ENCODE data around the gene HECTD4.

The HECTD4 gene

GRCh38 chr12:112196196-112196875, 185.9 kb downstream of the HECTD4 start:
- DNase-seq = no peak

GRCh38 chr12:112194601-112195247, 187.5 kb downstream of the HECTD4 start:
- no peak for DNase-seq

DNA sequence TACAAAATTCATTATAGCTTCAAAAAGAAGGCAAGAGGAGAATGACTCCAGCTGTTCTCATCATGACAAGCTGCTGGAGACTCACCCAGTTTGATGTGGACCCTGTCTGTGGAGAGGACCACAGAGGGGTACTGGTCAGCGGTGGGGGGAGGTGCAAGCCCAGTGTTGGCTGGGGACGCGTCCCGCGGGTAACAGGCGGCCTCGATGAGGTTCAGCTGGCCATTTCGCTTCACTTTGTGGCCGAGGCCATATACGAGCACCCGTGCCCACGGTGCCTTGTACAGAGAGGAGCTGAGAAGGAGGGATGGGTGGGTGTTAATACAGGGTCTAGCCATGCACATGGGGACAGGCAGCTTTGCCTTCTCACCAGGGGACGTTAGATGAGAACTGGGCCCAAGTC, 189.8 kb downstream of the HECTD4 start:
- DNase-seq = no peak

DNA sequence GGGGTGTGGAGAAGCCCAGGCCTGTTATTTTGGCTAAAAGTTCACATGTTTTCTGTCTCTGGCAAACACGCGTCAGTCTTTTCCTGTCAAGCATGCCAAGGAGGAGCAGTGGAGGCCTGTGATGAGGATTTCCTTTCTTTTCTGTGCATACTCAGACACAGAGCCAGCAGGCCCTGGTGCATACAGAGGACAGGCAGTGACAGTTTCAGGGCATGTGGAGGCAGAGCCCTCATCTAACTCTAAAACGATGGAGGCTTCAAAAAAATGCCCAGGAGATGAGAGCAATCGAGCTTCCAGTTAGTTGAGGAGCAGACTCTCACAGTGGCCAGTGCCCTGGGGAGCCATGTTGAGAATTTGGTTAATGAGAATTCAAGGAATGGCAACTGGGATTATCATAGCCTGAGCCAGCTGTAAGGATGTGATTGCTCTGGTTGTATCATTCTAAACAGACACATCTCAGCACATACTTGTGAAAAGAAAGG, 190.3 kb downstream of the HECTD4 start:
- DNase-seq = no peak

DNA sequence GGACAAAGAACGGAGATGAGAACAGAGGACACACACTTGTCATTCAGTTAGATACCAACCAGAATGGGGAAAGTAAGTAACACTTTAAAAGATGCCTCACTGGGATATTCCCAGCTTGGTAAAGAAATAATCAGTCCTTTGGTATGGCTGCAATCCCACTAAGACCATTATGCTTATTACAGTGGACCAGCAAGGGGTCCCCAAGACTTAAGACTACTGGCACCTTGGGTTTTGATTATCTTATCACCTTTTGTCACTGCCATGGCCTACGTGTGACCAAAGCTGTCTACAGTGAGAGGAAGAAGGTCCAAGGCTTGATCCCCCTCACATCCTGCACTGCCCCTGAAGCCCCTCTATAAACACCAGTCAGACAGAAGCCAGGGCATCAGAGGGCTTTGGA, 191.0 kb downstream of the HECTD4 start:
- DNase-seq = no peak

GRCh38 chr12:112190231-112191025, 191.8 kb downstream of the HECTD4 start:
- DNase-seq = peak; percentile 91

- no peak for DNase-seq
Measured at GRCh38 chr12:112188130-112188830, 194.0 kb downstream of the HECTD4 start.

- no peak for DNase-seq
Measured at GRCh38 chr12:112185093-112185923, 196.9 kb downstream of the HECTD4 start.

DNA sequence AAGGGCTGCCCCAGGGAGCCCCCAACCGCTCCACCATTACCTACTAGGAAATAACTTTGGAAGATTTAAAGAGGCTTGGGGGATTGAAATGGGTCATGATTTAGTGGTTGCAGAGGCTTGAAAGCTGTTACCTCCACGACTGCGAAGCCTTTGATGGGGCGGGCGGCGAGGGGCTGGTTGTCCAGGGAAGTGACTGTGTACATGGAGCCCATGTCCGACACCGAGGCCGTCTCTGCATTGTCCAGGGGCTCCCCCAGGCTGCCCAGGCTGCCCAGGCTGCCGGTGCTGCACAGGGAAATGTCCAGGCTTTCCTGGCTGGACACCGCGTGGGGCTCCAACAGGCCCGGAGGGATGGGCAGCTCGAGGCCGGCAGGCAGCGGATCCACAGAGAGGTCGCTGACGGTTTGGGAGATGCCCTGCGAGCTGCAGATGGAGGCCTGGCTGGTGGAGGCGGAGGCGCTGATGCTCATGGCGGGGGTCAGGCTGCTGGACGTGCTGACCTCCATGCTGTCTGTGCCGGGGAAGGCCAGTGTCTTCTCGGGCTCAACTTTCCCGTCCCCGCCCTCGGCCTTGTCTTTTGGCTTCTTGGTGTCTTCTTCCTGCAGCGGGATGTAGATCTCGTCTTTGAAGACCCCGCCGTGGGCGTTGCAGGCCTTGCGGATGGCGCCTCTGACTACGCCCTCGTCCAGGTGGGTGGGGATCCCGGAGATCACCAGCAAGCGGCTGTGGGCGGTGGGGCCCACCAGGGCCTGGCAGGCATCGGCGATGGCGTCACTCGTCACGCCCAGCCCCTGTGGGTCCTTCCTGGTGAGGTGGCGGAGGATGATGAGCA, 198.0 kb downstream of the HECTD4 start:
- DNase-seq = no peak

DNA sequence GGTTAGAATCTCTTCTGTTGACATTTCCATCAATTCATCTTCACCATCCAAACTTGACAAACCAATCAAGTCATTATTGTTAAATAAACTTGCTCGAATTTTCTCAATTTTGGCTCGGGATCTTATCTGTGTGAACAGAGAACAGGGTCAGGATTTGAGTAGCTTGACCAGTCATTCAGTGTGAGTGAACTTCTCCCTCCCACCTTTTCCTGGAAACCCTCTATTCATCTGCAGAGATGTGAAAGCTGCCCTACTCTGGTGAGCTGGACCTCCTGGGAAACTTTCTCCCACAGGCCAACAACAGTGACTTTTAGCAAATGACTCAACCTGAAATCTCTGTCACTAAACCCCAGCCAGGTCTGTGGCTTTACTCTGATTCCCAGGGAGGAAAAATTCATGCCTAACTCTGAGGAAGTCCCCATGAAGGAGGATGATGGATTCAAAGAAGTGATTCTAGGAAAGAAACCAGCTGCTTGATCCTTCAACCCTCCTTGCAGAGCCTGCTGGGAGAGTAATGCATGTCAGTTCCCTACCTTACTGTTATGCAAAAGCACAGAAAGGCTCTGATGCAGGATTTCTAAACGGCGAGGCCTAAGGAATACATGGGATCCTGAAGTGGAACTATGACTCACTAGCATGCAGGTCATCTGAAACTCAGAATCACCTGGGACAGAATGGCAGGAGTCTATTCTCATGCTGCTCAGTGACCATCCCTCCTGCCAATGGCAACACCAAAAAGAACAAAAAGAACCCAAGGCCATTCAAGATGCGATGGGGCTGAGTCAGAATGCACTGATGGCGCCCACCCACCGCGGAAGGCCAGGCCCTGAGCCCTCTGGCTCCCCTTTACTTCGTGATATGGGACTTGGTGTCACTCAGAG, 198.8 kb downstream of the HECTD4 start:
- no peak for DNase-seq

DNA sequence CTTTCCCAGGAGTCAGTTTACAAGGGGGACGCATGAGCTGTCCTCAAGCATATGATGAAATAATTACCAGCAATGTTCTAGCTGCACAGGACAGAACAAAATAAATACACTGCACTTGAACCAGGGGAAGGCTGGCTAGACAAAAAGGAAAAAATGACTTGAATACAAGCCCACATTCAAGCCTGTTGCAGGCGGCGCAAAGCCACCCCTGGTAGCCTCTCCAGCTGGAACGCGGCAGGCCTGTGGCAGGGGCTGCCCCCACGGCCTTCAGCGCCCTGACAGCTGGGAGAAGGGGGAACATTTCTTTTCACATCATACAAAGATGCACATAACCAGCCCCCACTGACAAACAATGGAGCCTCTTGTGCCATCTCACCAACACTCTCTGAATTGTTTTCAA, 199.7 kb downstream of the HECTD4 start:
- peak; percentile 31 for DNase-seq

GRCh38 chr12:112180422-112180821, 201.8 kb downstream of the HECTD4 start:
- DNase-seq = no peak

DNA sequence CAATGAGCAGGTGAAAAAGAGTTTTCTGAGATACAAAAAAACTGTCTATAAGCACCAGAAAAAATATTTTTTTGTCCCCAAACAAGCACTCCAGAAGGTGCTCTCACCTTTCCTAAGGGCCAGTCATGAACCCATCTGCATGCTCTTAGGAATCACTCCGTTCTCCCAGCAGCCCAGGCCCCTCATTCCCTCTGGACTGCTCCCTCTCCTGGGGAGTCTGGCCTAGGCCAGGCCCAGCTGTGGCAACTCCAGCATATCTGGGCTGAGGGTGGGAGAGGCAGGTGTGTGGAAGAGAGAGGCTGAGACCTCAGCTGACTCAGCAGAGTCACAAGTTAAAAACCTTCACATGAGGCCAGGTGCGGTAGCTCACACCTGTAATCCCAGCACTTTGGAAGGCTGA, 202.3 kb downstream of the HECTD4 start:
- no peak for DNase-seq

- no peak for DNase-seq
Measured at GRCh38 chr12:112179341-112179740, 202.9 kb downstream of the HECTD4 start.

DNA sequence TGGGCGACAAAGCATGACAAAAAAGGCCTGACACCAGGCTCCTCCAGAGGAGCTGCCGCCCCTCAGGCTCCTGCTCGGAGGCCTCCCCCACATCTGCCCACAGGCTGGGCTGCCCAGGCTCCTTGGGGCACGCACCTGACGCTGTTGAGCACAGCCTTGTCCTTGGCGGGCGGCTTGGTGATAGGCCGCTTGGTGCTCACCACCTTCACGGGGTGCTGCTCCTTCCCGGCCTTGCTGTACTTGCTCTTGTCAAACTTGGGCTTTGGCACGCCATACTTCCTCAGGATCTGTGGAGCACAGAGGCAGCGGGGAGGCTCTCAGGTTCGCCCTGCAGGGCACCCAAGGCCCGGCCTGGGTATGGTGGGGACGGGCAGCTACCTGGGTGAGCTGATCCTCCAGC, 203.4 kb downstream of the HECTD4 start:
- DNase-seq = no peak

DNA sequence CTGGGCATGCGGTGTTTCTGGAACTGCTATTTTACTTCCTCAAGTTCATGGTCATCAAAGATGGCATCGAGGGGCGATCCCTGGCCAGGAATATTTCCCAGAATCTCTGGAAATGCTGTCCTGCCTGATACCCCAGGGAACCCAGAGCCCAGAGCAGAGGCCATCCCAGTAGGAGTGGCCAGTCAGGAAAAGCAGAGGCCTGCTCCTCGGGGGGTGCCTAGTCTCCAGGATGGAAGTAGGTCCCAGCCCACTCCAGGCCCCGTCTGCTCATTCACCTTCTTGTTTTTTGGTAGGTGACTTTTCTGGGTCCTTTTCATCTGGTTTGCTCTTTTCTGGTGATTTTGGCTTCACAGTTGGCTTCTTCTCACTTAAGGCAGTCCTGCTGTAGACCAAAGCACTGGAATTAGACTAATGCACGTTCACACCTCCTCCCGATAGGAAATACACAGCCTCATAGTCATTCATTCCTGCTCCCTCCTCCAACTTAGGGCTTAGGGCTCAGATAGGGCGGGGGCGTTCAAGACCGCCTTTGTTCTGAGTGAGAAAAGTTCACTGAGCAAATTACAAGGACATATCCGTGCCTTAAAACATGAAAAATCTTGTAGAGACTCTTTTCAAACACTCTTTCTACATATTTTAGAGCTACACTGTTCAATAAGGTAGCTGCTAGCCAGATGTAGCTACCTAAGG, 205.8 kb downstream of the HECTD4 start:
- no peak for DNase-seq

- DNase-seq = no peak
Measured at GRCh38 chr12:112175361-112176155, 206.7 kb downstream of the HECTD4 start.

- no peak for DNase-seq
Measured at GRCh38 chr12:112172556-112173324, 209.5 kb downstream of the HECTD4 start.

All from NCI-H1105 (cell line).